NCI-H460 (cell line): ENCODE measurements around the gene RAP1GAP2. TPM values are rescaled to one million over a fixed set of nuclear protein-coding genes. Genes with fewer than 3 reads are reported as not detected.
A peak's percentile ranks its signal among the peaks of the same experiment; 100 is the strongest.

Source experiments
- DNase-seq: peaks from one replicate; pipeline ENCODE4 v3.0.0-alpha.2; 2016; ENCODE audit warnings: low read depth; ENCODE audit errors: extremely low read depth
- total RNA-seq: library from RNA; depleted of rRNA; stranded (reverse); fragments of >200 nt; shearing (Covaris generic); gene quantifications from 2 replicates; pipeline ENCODE4 v1.2.3, GENCODE V29; 2014

Gene RAP1GAP2
- total RNA-seq, 1 experiment from 2014 or later: 13.6 TPM

GRCh38 chr17:2939714-2940351 is 143.6 kb downstream of the RAP1GAP2 start:
- no peak for DNase-seq

- DNase-seq: no peak
Measured at GRCh38 chr17:2940352-2940751, 144.1 kb downstream of the RAP1GAP2 start.

- no peak for DNase-seq
Measured at GRCh38 chr17:2943981-2944380, 147.7 kb downstream of the RAP1GAP2 start.

- no peak for DNase-seq
Measured at GRCh38 chr17:2945299-2945698, 149.1 kb downstream of the RAP1GAP2 start.

- no peak for DNase-seq
Measured at GRCh38 chr17:2946144-2946543, 149.9 kb downstream of the RAP1GAP2 start.

- no peak for DNase-seq
Measured at GRCh38 chr17:2947588-2947950, 151.3 kb downstream of the RAP1GAP2 start.

GRCh38 chr17:2947996-2948550 is 151.8 kb downstream of the RAP1GAP2 start:
- DNase-seq: no peak

GRCh38 chr17:2948721-2949468 is 152.7 kb downstream of the RAP1GAP2 start:
- DNase-seq: no peak

GRCh38 chr17:2949469-2950044 is 153.3 kb downstream of the RAP1GAP2 start:
- DNase-seq: peak; percentile 60

- DNase-seq: no peak
Measured at GRCh38 chr17:2950846-2951245, 154.6 kb downstream of the RAP1GAP2 start.

- no peak for DNase-seq
Measured at GRCh38 chr17:2952174-2952845, 156.1 kb downstream of the RAP1GAP2 start.

GRCh38 chr17:2954898-2955445 is 158.7 kb downstream of the RAP1GAP2 start:
- peak; percentile 70 for DNase-seq

GRCh38 chr17:2955931-2956582 is 159.8 kb downstream of the RAP1GAP2 start:
- DNase-seq: no peak

- DNase-seq: no peak
Measured at GRCh38 chr17:2957631-2958286, 161.5 kb downstream of the RAP1GAP2 start.

GRCh38 chr17:2958706-2959222 is 162.5 kb downstream of the RAP1GAP2 start:
- DNase-seq: no peak

GRCh38 chr17:2959371-2960130 is 163.3 kb downstream of the RAP1GAP2 start:
- DNase-seq: no peak

- no peak for DNase-seq
Measured at GRCh38 chr17:2961446-2961845, 165.2 kb downstream of the RAP1GAP2 start.

GRCh38 chr17:2962236-2962635 is 166.0 kb downstream of the RAP1GAP2 start:
- DNase-seq: no peak

GRCh38 chr17:2962729-2963128 is 166.5 kb downstream of the RAP1GAP2 start:
- no peak for DNase-seq
